Endodermal cell (in vitro differentiated cells): ENCODE results near the gene GOLGA8A. TPM values are rescaled to one million over a fixed set of nuclear protein-coding genes. Genes with fewer than 3 reads are reported as not detected.

Experiments used
- DNase-seq: peaks from one replicate; pipeline ENCODE4 v3.0.0-alpha.2; 2017
- H3K27ac ChIP-seq: 2 replicates; pipeline ENCODE4 v1.5.1; 2013; ENCODE audit warnings: mild to moderate bottlenecking, low read depth, low read length, moderate library complexity
- H3K27me3 ChIP-seq: 2 replicates; pipeline ENCODE4 v1.6.1; 2013; ENCODE audit warnings: mild to moderate bottlenecking, low read length, moderate library complexity; ENCODE audit not compliant: insufficient read depth, control insufficient read depth, poor library complexity, severe bottlenecking
- H3K36me3 ChIP-seq: 2 replicates; pipeline ENCODE4 v1.7.0; 2013; ENCODE audit warnings: mild to moderate bottlenecking, low read length, moderate library complexity; ENCODE audit not compliant: control insufficient read depth, insufficient read depth
- H3K4me1 ChIP-seq: one replicate; pipeline ENCODE4 v1.7.0; 2013; ENCODE audit warnings: low read length; ENCODE audit not compliant: control insufficient read depth, insufficient read depth
- H3K4me3 ChIP-seq: 2 replicates; pipeline ENCODE4 v1.5.1; 2013; ENCODE audit warnings: mild to moderate bottlenecking, low read length, moderate library complexity
- H3K9ac ChIP-seq: 2 replicates; pipeline ENCODE4 v1.6.1; 2013; ENCODE audit warnings: mild to moderate bottlenecking, low read length, moderate library complexity; ENCODE audit not compliant: poor library complexity, severe bottlenecking; ENCODE audit errors: extremely low read depth
- H3K9me3 ChIP-seq: 2 replicates; pipeline ENCODE4 v1.6.1; 2013; ENCODE audit warnings: mild to moderate bottlenecking, low read length, moderate library complexity; ENCODE audit not compliant: control insufficient read depth
- H3K27ac Mint-ChIP-seq: 2 replicates; pipeline ENCODE4 v1.8.0; 2020; ENCODE audit warnings: mixed read lengths
- H3K27me3 Mint-ChIP-seq: 2 replicates; pipeline ENCODE4 v1.8.0; 2021; ENCODE audit warnings: mild to moderate bottlenecking, mixed read lengths; ENCODE audit not compliant: insufficient read depth
- H3K36me3 Mint-ChIP-seq: 2 replicates; pipeline ENCODE4 v1.8.0; 2020; ENCODE audit warnings: low read depth, mixed read lengths
- H3K4me1 Mint-ChIP-seq: 2 replicates; pipeline ENCODE4 v1.8.0; 2020; ENCODE audit warnings: mixed read lengths
- H3K4me3 Mint-ChIP-seq: 2 replicates; pipeline ENCODE4 v1.8.0; 2020; ENCODE audit warnings: mild to moderate bottlenecking, moderate library complexity, mixed read lengths
- H3K9me3 Mint-ChIP-seq: 2 replicates; pipeline ENCODE4 v1.8.0; 2020; ENCODE audit warnings: mild to moderate bottlenecking, mixed read lengths
- CTCF ChIP-seq: fragments of 200-600 bp; sonication (generic); conservative IDR thresholded peaks from 2 replicates; pipeline ENCODE4 v1.5.0; 2021; ENCODE audit warnings: antibody characterized with exemption, mild to moderate bottlenecking
- WGBS, 2 experiments: methylation state at CpG; one replicate each; pipeline versions ENCODE4 v1.1.5 to v1.1.7; 2013; ENCODE audit warnings: missing lambda C conversion rate in 2 of 2, mixed read lengths in 1 of 2; ENCODE audit not compliant: insufficient coverage in 1 of 2, insufficient read length in 1 of 2; 5-methylcytosine and 5-hydroxymethylcytosine counted together
- long read RNA-seq, 4 experiments: library from polyadenylated mRNA in 2 of 4; library from RNA in 1 of 4; library from capped mRNA in 1 of 4; stranded (forward) in 3 of 4; unstranded in 1 of 4; transcript quantifications; one replicate each; pipeline ENCODE4 v2.0.0, GENCODE V29; 2020 to 2021; ENCODE audit warnings: inconsistent platforms in 1 of 4
- polyA plus RNA-seq, 2 experiments: library from polyadenylated mRNA; stranded (reverse); fragments of 50-300 nt; gene quantifications; one replicate each; pipeline ENCODE4 v1.2.3, GENCODE V29; 2013
- total RNA-seq, 2 donors: library from RNA; stranded (reverse); fragmentation: NEBNext Ultra II Directional in 1 of 2; extraction: Animal tissue kit (Norgen Biotek cat#: 25700) in 1 of 2; gene quantifications; 2 replicates in 1 of 2; 3 replicates in 1 of 2; pipeline ENCODE4 v1.2.1, GENCODE V29; 2021

Gene GOLGA8A, protein sequence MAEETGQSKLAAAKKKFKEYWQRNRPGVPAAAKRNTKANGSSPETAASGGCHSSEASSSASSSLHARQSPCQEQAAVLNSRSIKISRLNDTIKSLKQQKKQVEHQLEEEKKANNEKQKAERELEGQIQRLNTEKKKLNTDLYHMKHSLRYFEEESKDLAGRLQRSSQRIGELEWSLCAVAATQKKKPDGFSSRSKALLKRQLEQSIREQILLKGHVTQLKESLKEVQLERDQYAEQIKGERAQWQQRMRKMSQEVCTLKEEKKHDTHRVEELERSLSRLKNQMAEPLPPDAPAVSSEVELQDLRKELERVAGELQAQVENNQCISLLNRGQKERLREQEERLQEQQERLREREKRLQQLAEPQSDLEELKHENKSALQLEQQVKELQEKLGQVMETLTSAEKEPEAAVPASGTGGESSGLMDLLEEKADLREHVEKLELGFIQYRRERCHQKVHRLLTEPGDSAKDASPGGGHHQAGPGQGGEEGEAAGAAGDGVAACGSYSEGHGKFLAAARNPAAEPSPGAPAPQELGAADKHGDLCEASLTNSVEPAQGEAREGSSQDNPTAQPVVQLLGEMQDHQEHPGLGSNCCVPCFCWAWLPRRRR
- 10 to 100 TPM; 60.8 to 95.8 TPM for total RNA-seq
- 47.4 TPM for polyA plus RNA-seq (2013, experiment 1 of 2)
- 41.2 TPM for polyA plus RNA-seq (2013, experiment 2 of 2)
- long read RNA-seq, experiment 1, partial matches to known transcripts: 3 of 3 reads
- long read RNA-seq, experiment 1, other reads (novel, unspliced or antisense): 0 of 3 reads
- long read RNA-seq, experiment 2, partial matches to known transcripts: 32 of 70 reads
- long read RNA-seq, experiment 2, other reads (novel, unspliced or antisense): 38 of 70 reads
- long read RNA-seq, experiment 3, partial matches to known transcripts: 4 of 15 reads
- long read RNA-seq, experiment 3, other reads (novel, unspliced or antisense): 11 of 15 reads
- long read RNA-seq, experiment 4, partial matches to known transcripts: 2 of 2 reads
- long read RNA-seq, experiment 4, other reads (novel, unspliced or antisense): 0 of 2 reads

DNA sequence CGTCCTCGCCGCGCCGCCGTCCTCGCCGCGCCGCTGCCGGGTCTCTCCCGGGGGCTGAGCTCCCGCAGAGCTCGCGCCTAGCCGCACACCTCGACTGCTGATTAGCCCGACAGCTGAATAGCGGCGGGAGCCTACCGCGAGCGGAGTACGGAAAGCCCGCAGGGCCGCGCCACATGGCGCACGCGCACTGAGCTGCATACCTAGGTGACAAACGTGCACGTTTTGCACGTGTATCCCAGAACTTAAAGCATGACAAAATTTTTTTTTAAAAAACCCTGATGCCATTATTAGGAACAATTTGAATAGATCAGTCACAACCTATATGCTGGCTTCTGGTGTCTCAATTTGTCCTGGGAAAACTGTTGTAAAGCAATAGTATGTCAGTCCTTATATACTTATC is at the start of gene GOLGA8A:
Gene GOLGA8A (minus strand): TSS at position 122 of the 400 bp plus-strand sequence. CDS start 48,117 bp downstream, outside the sequence.
- Mint-ChIP-seq H3K4me3 (peak within 1 kb of the TSS; percentile 70), H3K4me1 (no peaks in the 10 kb centered on the region), H3K9me3 (no peaks in the 10 kb centered on the region), H3K27me3 (peaks cover 38% of the 10 kb centered on the region), H3K36me3 (peaks cover 12% of the 10 kb centered on the region), H3K27ac (peak within 1 kb of the TSS; percentile 76)
- Histone ChIP-seq H3K27me3 (peaks cover 18% of the 10 kb centered on the region), H3K4me1 (no peaks in the 10 kb centered on the region), H3K27ac (no peak within 1 kb of the TSS), H3K9ac (no peak within 1 kb of the TSS), H3K36me3 (no peaks in the 10 kb centered on the region), H3K4me3 (peak within 1 kb of the TSS; percentile 68), H3K9me3 (no peaks in the 10 kb centered on the region)
- peak; percentile 86 for DNase-seq
- 0 to 1% methylated on average over 6 to 33 of the region's 33 CpGs for WGBS, 2 experiments
- TF ChIP-seq CTCF: no peak

- no peaks in the 10 kb centered on the region for H3K27me3 ChIP-seq
- 89 to 93% methylated on average over 2 to 3 of the region's 3 CpGs for WGBS, 2 experiments
- Mint-ChIP-seq H3K9me3 (peaks cover 5% of the 10 kb centered on the region), H3K4me3 (no peak overlapping the region), H3K4me1 (no peaks in the 10 kb centered on the region), H3K27me3 (peaks cover 25% of the 10 kb centered on the region), H3K36me3 (no peaks in the 10 kb centered on the region), H3K27ac (no peak overlapping the region)
- no peak overlapping the region for H3K27ac ChIP-seq
- no peaks in the 10 kb centered on the region for H3K4me1 ChIP-seq
- H3K9ac ChIP-seq: no peak overlapping the region
- no peak for TF ChIP-seq CTCF
- no peaks in the 10 kb centered on the region for H3K36me3 ChIP-seq
- no peak overlapping the region for H3K4me3 ChIP-seq
- no peaks in the 10 kb centered on the region for H3K9me3 ChIP-seq
- no peak for DNase-seq
These were observed 46.0 kb upstream of the GOLGA8A start for GRCh38 chr15:34483644-34484043.

DNA sequence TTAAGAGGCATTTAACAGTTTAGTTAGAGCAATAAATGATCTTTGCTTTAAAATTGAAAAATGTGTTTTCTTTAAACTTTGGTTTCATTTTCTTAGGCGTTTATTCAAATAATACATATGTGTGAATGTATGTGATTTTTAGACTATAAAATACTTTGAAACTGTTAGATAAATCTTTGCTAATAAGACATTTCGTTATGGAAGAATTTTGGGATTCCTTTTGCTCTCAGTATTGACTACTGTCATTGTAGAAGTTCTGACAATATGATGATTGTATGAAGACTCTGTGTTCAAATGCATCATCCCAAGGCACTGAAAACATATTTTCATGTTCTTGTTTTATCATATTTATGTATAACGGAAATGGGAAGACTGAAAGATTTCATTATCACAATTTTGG is 43.8 kb upstream of the GOLGA8A start:
- Histone ChIP-seq H3K9ac (no peak overlapping the region), H3K4me3 (no peak overlapping the region), H3K4me1 (no peaks in the 10 kb centered on the region), H3K36me3 (no peaks in the 10 kb centered on the region), H3K27me3 (no peaks in the 10 kb centered on the region), H3K9me3 (no peaks in the 10 kb centered on the region), H3K27ac (no peak overlapping the region)
- Mint-ChIP-seq H3K36me3 (no peaks in the 10 kb centered on the region), H3K4me1 (no peaks in the 10 kb centered on the region), H3K4me3 (no peak overlapping the region), H3K9me3 (no peaks in the 10 kb centered on the region), H3K27me3 (peaks cover 21% of the 10 kb centered on the region), H3K27ac (no peak overlapping the region)
- TF ChIP-seq CTCF: no peak
- DNase-seq: no peak
- 90% methylated on average over 1 of the region's 3 CpGs; no CpG with 5 or more reads in 1 of the 2 experiments for WGBS, 2 experiments
